Measurements from ENCODE around the gene THSD7B. TPM values are rescaled to one million over a fixed set of nuclear protein-coding genes. Genes with fewer than 3 reads are reported as not detected.
"Not testable (repeated sequence)": the region's sequence is repeated elsewhere in the genome, so short reads cannot be mapped to it uniquely, and the experiment has no call there.

THSD7B gene
- total and polyA plus RNA-seq, 9 of the 15 experiments (the other 6 are each of a cell fraction or from before 2014, with no cell fraction given) = not detected

DNA sequence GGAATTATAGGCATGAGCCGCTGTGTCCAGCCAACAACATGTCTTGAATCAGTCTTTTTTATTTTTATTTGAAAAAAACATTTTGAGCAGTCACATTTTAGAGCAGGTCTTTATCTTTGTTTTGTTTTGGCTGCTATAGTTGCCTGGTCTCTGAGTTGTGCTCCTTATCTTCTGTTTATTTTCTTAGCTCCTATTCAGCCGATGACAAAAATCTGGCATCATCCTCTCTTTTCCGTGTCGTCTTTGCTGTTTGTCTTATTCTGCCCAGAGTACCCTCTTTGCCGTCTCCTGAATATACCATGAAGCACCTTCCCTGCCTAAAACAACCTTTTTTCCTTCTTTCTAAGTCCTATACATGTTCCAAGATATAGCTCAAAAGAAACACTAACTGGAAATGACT, 201.1 kb downstream of the THSD7B start (continued):
- no peak for TF ChIP-seq ZNF79 (CRISPR knock-in tag; IDR thresholded peaks at IDR 0.05; ENCODE audit: low read depth)

DNA sequence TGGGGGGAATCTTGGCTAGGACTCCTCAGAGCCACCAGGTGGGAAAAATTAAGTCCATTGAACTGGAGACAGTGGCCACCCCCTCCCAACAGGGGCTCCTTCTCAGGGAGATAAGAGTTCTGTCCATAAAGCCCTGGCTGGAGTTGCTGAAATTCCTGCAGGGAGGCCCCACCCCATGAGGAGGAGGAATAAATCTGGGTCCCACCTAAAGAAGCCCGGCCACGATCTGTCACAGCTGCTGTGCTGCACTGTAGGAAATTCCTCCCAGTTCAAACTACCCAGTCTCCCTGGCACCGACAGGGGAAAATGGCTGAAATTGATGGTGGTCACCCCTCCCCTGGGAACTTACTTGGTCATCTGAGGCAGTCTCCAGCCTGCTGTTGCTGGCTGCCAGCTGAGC, 215.0 kb downstream of the THSD7B start:
- no peak overlapping the region for H3K4me2 ChIP-seq (ENCODE audit: insufficient read depth, low read length)
- no peak overlapping the region for H2AFZ ChIP-seq (ENCODE audit: low read depth, low read length)
- H3K79me2 ChIP-seq (ENCODE audit: control insufficient read depth, insufficient read depth, low read length) = no peaks in the 10 kb centered on the region
- TF ChIP-seq SMARCA5 (IDR thresholded peaks at IDR 0.05) = no peak
- no peak for TF ChIP-seq ZNF175 (CRISPR knock-in tag; IDR thresholded peaks at IDR 0.05; ENCODE audit: low read depth)
- TF ChIP-seq, protein P1, sequence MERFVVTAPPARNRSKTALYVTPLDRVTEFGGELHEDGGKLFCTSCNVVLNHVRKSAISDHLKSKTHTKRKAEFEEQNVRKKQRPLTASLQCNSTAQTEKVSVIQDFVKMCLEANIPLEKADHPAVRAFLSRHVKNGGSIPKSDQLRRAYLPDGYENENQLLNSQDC (CRISPR knock-in tag; IDR thresholded peaks at IDR 0.05) = no peak
- no peak for TF ChIP-seq ZNF143 (CRISPR knock-in tag; IDR thresholded peaks at IDR 0.05)
- TF ChIP-seq HNRNPUL1 (IDR thresholded peaks at IDR 0.05; ENCODE audit: low read length) = no peak
- TF ChIP-seq, protein P2, sequence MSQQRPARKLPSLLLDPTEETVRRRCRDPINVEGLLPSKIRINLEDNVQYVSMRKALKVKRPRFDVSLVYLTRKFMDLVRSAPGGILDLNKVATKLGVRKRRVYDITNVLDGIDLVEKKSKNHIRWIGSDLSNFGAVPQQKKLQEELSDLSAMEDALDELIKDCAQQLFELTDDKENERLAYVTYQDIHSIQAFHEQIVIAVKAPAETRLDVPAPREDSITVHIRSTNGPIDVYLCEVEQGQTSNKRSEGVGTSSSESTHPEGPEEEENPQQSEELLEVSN (IDR thresholded peaks at IDR 0.05; ENCODE audit: borderline replicate concordance in 1 of 2, extremely low read depth in 1 of 2, insufficient read depth in 1 of 2, insufficient read length in 1 of 2, low read depth in 1 of 2, low read length in 1 of 2, poor library complexity in 1 of 2, severe bottlenecking in 1 of 2) = no peak
- TF ChIP-seq HIVEP1 (CRISPR knock-in tag; IDR thresholded peaks at IDR 0.05) = no peak
- no peak for TF ChIP-seq L3MBTL2 (IDR thresholded peaks at IDR 0.05)
- TF ChIP-seq PHF8 (IDR thresholded peaks at IDR 0.05; ENCODE audit: borderline replicate concordance, low read length) = no peak
- no peaks in the 10 kb centered on the region for H4K20me1 ChIP-seq (replicated peaks; ENCODE audit: control insufficient read depth, insufficient read depth, low read length)
- in situ Hi-C loops (cut with MboI) = no loop called here
- H3K27me3 ChIP-seq (ENCODE audit: control insufficient read depth in 2 of 2, insufficient read depth in 2 of 2, low read length in 2 of 2) = no peaks in the 10 kb centered on the region
- H3K4me1 ChIP-seq (replicated peaks in 1 of 2; ENCODE audit: control insufficient read depth in 2 of 2, insufficient read depth in 2 of 2, low read length in 2 of 2) = no peaks in the 10 kb centered on the region
- no peak overlapping the region for H3K27ac ChIP-seq (ENCODE audit: extremely low read depth, low read depth, low read length)
- 0% methylated on average over 3 of the region's 3 CpGs for WGBS (ENCODE audit: insufficient coverage, low coverage, missing lambda C conversion rate)
- intact Hi-C loops (cut with micrococcal nuclease) = no loop called here
- ChIA-PET POLR2A (no interaction called here), CTCF (ENCODE audit: low intra/inter-chr PET ratio) (no interaction called here)
- no peak overlapping the region for H3K9ac ChIP-seq (ENCODE audit: insufficient read depth in 1 of 2, low read depth in 2 of 2, low read length in 2 of 2)
- H3K9me3 ChIP-seq (replicated peaks; ENCODE audit: control insufficient read depth, insufficient read depth, low read depth, low read length) = no peaks in the 10 kb centered on the region; the same call in 1 of the 2 replicates
- H3K9me1 ChIP-seq (ENCODE audit: control insufficient read depth, insufficient read depth, low read length) = no peaks in the 10 kb centered on the region
- H3K4me3 ChIP-seq = no peak overlapping the region
- FAIRE-seq (no peak), ATAC-seq (no peak), DNase-seq (ENCODE audit: extremely low read depth in 1 of 4, low spot score in 3 of 4) (no peak)
- no peaks in the 10 kb centered on the region for H3K36me3 ChIP-seq (ENCODE audit: control insufficient read depth, insufficient read depth, low read length)
- no TSS peak for BruUV-seq (replicated peaks)

DNA sequence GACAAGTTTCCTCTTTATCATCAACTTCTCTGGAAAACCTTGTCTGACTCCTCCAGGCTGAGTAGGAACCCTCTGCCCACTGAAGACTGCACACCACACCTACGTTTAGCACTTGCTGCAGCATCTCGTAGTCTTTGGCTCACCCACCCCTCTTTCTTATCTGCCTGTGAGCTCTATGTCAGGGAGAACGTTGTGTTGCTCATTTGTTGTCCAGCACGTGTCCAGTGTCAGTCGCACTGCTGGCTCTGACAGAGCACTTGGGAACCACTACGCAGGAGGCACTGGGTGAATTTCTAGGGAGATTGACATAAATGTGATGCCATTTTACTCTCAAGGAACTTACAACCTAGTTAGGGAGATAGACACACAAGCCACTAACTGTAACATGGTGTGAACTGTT, 216.3 kb downstream of the THSD7B start:
- H3K9ac ChIP-seq (ENCODE audit: insufficient read depth in 1 of 2, low read depth in 2 of 2, low read length in 2 of 2); H3K36me3 ChIP-seq (ENCODE audit: control insufficient read depth, insufficient read depth, low read length); H3K9me1 ChIP-seq (ENCODE audit: control insufficient read depth, insufficient read depth, low read length); ATAC-seq; H2AFZ ChIP-seq (ENCODE audit: low read depth, low read length); H3K27ac ChIP-seq (ENCODE audit: extremely low read depth, low read depth, low read length); intact Hi-C loops (cut with micrococcal nuclease); DNase-seq (ENCODE audit: extremely low read depth in 1 of 4, low spot score in 3 of 4); BruUV-seq (replicated peaks); H3K79me2 ChIP-seq (ENCODE audit: control insufficient read depth, insufficient read depth, low read length); FAIRE-seq; CTCF ChIA-PET (ENCODE audit: low intra/inter-chr PET ratio); H3K4me3 ChIP-seq; H3K4me1 ChIP-seq (replicated peaks in 1 of 2; ENCODE audit: control insufficient read depth in 2 of 2, insufficient read depth in 2 of 2, low read length in 2 of 2); in situ Hi-C loops (cut with MboI); H3K9me3 ChIP-seq (replicated peaks; ENCODE audit: control insufficient read depth, insufficient read depth, low read depth, low read length); H3K4me2 ChIP-seq (ENCODE audit: insufficient read depth, low read length); POLR2A ChIA-PET; H3K27me3 ChIP-seq (ENCODE audit: control insufficient read depth in 2 of 2, insufficient read depth in 2 of 2, low read length in 2 of 2); H4K20me1 ChIP-seq (replicated peaks; ENCODE audit: control insufficient read depth, insufficient read depth, low read length): not testable (repeated sequence)
- 0% methylated on average over 6 of the region's 6 CpGs for WGBS (ENCODE audit: insufficient coverage, low coverage, missing lambda C conversion rate)

Measured in K562 (cell line).